Heart left ventricle (tissue), 13 donors: ENCODE data around the gene ARFGAP1.

Experiments used
- CTCF ChIP-seq, 12 donors: fragments of 200-600 bp; sonication (generic) in 4 of 12; IDR thresholded peaks; one replicate each; pipeline versions ENCODE4 v1.5.0 to v1.8.0; 2018 to 2022; ENCODE audit warnings: antibody characterized with exemption in 12 of 12, mild to moderate bottlenecking in 5 of 12
- POLR2A ChIP-seq, 2 donors: fragments of 450-650 bp; IDR thresholded peaks; one replicate each; pipeline ENCODE4 v1.6.1; 2017; ENCODE audit warnings: antibody characterized with exemption in 2 of 2, mild to moderate bottlenecking in 2 of 2, moderate library complexity in 2 of 2
- donor health status: ischemic (EF 13 %, LVEDD 7.1; RV severe dilation, severe dysfunction).
- donor health status: DM: no; HTN: yes; CAD: no.
- donor health status: DM: no; HTN: no; CAD: no.
- donor health status: ischemic (EF 25% LVEDD 6.9; RV normal size, moderate dysfunction).
- donor health status: ischemic (EF 25% LVEDD 5.7; RV mildly dilated, moderate dysfunction).
- donor health status: ischemic (EF 35%, LVEDD 5.7; RV mildly dilated, moderate dysfunction).
- donor health status: nonischemic (EF 11% LVEDD 7.7; RV severe dilation, severe dysfunction).
- donor health status: DM: yes; HTN: yes; CAD: no.
- donor health status: PGD.
- donor health status: ischemic (EF 29% LVEDD 5.4; RV normal size, mild dysfunction).
- donor health status: nonischemic (EF 23%, LVEDD 6.1; RV moderate dilation, normal function).

DNA sequence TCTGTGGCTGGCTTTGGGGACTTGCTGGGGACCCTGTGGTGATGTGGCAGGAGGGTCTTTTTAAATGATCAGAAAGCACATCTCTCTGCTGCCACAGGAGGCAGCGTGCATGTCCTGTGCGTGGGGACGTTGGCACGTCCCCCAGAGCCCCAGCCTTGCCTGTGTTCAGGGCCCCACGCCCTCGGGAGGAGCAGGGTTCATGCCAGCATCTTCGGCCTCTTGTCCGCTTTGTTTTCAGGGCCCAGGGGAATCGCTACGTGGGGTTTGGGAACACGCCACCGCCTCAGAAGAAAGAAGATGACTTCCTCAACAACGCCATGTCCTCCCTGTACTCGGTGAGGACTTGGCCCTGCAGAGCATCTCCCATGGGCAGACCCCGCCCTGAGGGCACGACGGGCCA, 6.0 kb downstream of the ARFGAP1 start:
- TF ChIP-seq CTCF (IDR thresholded peaks at IDR 0.05) (no peak), POLR2A (IDR thresholded peaks at IDR 0.05) (no peak)
